Astrocyte (in vitro differentiated cells and primary cell): ENCODE data around the gene CEP41. TPM values are rescaled to one million over a fixed set of nuclear protein-coding genes. Genes with fewer than 3 reads are reported as not detected.
A peak's percentile ranks its signal among the peaks of the same experiment; 100 is the strongest.

Experiments
- DNase-seq: peaks from one replicate; pipeline ENCODE4 v3.0.0-alpha.2; 2010; ENCODE audit warnings: low read depth
- FAIRE-seq: peaks from 2 replicates; lab custom pipeline; 2011; peaks lifted over from hg19 to GRCh38; lab: Jason Lieb, UNC
- H2AFZ ChIP-seq: 2 replicates; pipeline ENCODE4 v1.6.0; 2012; ENCODE audit warnings: low read depth, low read length, inconsistent platforms
- H3K27ac ChIP-seq: 2 replicates; pipeline ENCODE4 v1.5.1; 2011; ENCODE audit warnings: low read depth, low read length, inconsistent platforms
- H3K27me3 ChIP-seq: 2 replicates; pipeline ENCODE4 v1.6.0; 2011; ENCODE audit warnings: low read length, inconsistent platforms; ENCODE audit not compliant: insufficient read depth
- H3K36me3 ChIP-seq: 2 replicates; pipeline ENCODE4 v1.5.1; 2011; ENCODE audit warnings: low read length, inconsistent platforms; ENCODE audit not compliant: insufficient read depth
- H3K4me1 ChIP-seq: 2 replicates; pipeline ENCODE4 v1.5.1; 2011; ENCODE audit warnings: low read length, inconsistent platforms; ENCODE audit not compliant: insufficient read depth
- H3K4me2 ChIP-seq: 2 replicates; pipeline ENCODE4 v1.6.0; 2012; ENCODE audit warnings: low read length, inconsistent platforms
- H3K4me3 ChIP-seq: 2 replicates; pipeline ENCODE4 v1.5.1; 2011; ENCODE audit warnings: low read depth, mild to moderate bottlenecking, low read length, inconsistent platforms; ENCODE audit not compliant: insufficient read depth
- H3K79me2 ChIP-seq: 2 replicates; pipeline ENCODE4 v1.6.0; 2012; ENCODE audit warnings: mild to moderate bottlenecking, low read length, inconsistent platforms; ENCODE audit not compliant: insufficient read depth
- H3K9ac ChIP-seq: 2 replicates; pipeline ENCODE4 v1.6.0; 2012; ENCODE audit warnings: mild to moderate bottlenecking, low read length, inconsistent platforms
- H3K9me3 ChIP-seq: 2 replicates; pipeline ENCODE4 v1.5.1; 2012; ENCODE audit warnings: low read depth, mild to moderate bottlenecking, low read length, inconsistent platforms; ENCODE audit not compliant: insufficient read depth
- H4K20me1 ChIP-seq: 2 replicates; pipeline ENCODE4 v1.6.0; 2012; ENCODE audit warnings: low read length, inconsistent platforms; ENCODE audit not compliant: insufficient read depth
- H3K27ac Mint-ChIP-seq: one replicate; pipeline ENCODE4 v1.8.0; 2021; ENCODE audit warnings: mild to moderate bottlenecking, mixed read lengths; ENCODE audit not compliant: unreplicated experiment
- H3K27me3 Mint-ChIP-seq: one replicate; pipeline ENCODE4 v1.8.0; 2021; ENCODE audit warnings: low read depth, mixed read lengths; ENCODE audit not compliant: unreplicated experiment
- H3K36me3 Mint-ChIP-seq: one replicate; pipeline ENCODE4 v1.8.0; 2021; ENCODE audit warnings: low read depth, mixed read lengths; ENCODE audit not compliant: unreplicated experiment
- H3K4me1 Mint-ChIP-seq: one replicate; pipeline ENCODE4 v1.8.0; 2021; ENCODE audit warnings: low read depth, mixed read lengths; ENCODE audit not compliant: unreplicated experiment
- H3K4me3 Mint-ChIP-seq: one replicate; pipeline ENCODE4 v1.8.0; 2021; ENCODE audit warnings: mild to moderate bottlenecking, moderate library complexity, mixed read lengths; ENCODE audit not compliant: unreplicated experiment
- H3K9me3 Mint-ChIP-seq: one replicate; pipeline ENCODE4 v1.8.0; 2021; ENCODE audit warnings: mild to moderate bottlenecking, mixed read lengths; ENCODE audit not compliant: unreplicated experiment
- EZH2 ChIP-seq: IDR thresholded peaks from 2 replicates; pipeline ENCODE4 v1.6.1; 2012; ENCODE audit warnings: mild to moderate bottlenecking, low read length, inconsistent platforms; ENCODE audit not compliant: insufficient read depth
- total RNA-seq: library from RNA; stranded (reverse); gene quantifications from 2 replicates; pipeline ENCODE4 v1.2.1, GENCODE V29; 2021
- TF ChIP-seq, protein P1 (sequence below): IDR thresholded peaks from 2 replicates; pipeline ENCODE4 v1.5.1; 2011; ENCODE audit warnings: low read depth, mild to moderate bottlenecking, inconsistent platforms, low read length, moderate library complexity; ENCODE audit not compliant: insufficient read depth

The CEP41 gene
- total RNA-seq, 1 donor from 2014 or later: 16.4 TPM

DNA sequence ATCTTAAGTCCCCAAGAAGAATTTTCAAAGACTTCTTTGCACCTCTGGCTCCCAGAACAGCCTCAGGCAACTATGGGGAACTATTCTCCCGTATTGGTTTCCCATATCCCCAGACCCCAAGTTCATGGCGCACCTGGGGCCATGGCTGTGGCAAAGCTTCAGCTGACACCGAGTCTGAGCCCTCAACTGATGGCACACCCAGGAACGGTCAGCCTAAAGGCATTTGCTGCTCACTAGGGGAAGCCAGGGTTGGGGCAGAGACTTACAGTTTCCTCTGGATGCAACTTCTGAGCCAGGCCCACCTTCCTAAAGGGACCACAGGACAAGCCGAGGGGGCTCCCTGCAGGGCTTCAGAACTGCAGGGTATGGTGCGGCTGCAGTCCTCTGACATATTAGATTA lies 74.3 kb downstream of the CEP41 start:
- H3K4me2 ChIP-seq: peak overlapping the region; percentile 66
- no peak overlapping the region for H3K4me3 Mint-ChIP-seq
- TF ChIP-seq EZH2: no peak
- TF ChIP-seq, protein P1, sequence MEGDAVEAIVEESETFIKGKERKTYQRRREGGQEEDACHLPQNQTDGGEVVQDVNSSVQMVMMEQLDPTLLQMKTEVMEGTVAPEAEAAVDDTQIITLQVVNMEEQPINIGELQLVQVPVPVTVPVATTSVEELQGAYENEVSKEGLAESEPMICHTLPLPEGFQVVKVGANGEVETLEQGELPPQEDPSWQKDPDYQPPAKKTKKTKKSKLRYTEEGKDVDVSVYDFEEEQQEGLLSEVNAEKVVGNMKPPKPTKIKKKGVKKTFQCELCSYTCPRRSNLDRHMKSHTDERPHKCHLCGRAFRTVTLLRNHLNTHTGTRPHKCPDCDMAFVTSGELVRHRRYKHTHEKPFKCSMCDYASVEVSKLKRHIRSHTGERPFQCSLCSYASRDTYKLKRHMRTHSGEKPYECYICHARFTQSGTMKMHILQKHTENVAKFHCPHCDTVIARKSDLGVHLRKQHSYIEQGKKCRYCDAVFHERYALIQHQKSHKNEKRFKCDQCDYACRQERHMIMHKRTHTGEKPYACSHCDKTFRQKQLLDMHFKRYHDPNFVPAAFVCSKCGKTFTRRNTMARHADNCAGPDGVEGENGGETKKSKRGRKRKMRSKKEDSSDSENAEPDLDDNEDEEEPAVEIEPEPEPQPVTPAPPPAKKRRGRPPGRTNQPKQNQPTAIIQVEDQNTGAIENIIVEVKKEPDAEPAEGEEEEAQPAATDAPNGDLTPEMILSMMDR: no peak
- no peak overlapping the region for H3K4me3 ChIP-seq
- no peaks in the 10 kb centered on the region for H3K27me3 ChIP-seq
- H3K4me1 Mint-ChIP-seq: peaks cover 44% of the 10 kb centered on the region
- peaks cover 53% of the 10 kb centered on the region for H3K4me1 ChIP-seq
- peak overlapping the region; percentile 91 for H3K27ac ChIP-seq
- H3K9me3 Mint-ChIP-seq: no peaks in the 10 kb centered on the region
- H2AFZ ChIP-seq: no peak overlapping the region
- H3K36me3 Mint-ChIP-seq: no peaks in the 10 kb centered on the region
- H3K36me3 ChIP-seq: no peaks in the 10 kb centered on the region
- no peaks in the 10 kb centered on the region for H3K27me3 Mint-ChIP-seq
- peak overlapping the region; percentile 26 for H3K9ac ChIP-seq
- no peaks in the 10 kb centered on the region for H4K20me1 ChIP-seq
- FAIRE-seq (no peak), DNase-seq (no peak)
- peak overlapping the region; percentile 80 for H3K27ac Mint-ChIP-seq
- H3K9me3 ChIP-seq: no peaks in the 10 kb centered on the region
- no peaks in the 10 kb centered on the region for H3K79me2 ChIP-seq

DNA sequence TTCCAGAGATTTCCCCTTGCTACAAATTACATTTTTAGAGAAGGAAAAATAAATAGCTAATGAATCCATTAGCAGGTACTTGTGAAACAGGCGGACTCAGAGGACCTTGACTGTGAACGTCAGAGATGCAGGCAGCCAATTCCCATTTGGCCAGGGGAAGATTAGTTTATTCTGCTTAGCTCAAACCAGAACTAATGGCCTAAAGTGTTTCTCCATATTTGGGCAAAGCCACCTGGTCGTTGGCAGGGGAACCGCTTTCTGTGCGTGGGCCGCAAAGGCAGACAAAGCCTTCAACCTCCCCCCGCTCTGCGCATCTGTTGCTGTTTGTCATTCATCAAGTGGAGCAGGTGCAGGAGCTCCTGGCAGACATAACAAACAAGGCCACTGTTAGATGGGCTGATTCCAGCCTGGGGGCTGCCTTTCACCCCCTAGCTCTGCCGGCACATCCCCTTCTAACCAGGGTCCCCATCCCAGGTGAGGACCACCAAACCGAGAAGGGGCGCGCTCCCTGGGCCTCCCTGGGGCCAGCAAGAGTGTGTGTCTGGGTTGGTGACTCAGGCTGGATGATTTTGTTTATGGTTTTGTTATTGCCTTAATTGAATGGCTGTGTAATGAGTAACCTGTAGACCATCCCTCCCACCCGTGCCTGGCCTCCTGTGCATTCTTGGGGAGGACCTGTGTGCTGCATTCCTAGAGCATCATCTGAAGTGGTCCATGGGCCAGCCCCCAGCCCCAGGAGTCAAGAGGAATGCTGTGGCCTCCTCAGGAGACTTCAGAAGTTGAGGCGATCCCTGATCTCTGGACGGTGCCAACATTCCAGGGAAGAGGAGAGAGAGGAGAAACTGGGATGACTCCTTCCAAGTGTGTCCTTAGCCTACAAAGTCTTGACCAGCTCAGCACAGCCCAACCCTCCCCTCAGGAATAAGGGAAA lies 75.0 kb downstream of the CEP41 start:
- H3K27ac Mint-ChIP-seq: peak overlapping the region; percentile 80
- no peak for FAIRE-seq
- peaks cover 44% of the 10 kb centered on the region for H3K4me1 Mint-ChIP-seq

More for the DNA sequence above, 75.0 kb downstream of the CEP41 start:
- H3K9ac ChIP-seq: peak overlapping the region; percentile 33
- no peaks in the 10 kb centered on the region for H3K27me3 ChIP-seq
- H3K27me3 Mint-ChIP-seq: no peaks in the 10 kb centered on the region
- no peak overlapping the region for H3K4me3 ChIP-seq
- H3K27ac ChIP-seq: peak overlapping the region; percentile 91
- H3K36me3 ChIP-seq: no peaks in the 10 kb centered on the region
- peak overlapping the region; percentile 66 for H3K4me2 ChIP-seq
- peak; percentile 99 for DNase-seq
- no peaks in the 10 kb centered on the region for H3K79me2 ChIP-seq
- peaks cover 50% of the 10 kb centered on the region for H3K4me1 ChIP-seq
- H3K9me3 ChIP-seq: peaks cover 3% of the 10 kb centered on the region
- H4K20me1 ChIP-seq: no peaks in the 10 kb centered on the region
- H2AFZ ChIP-seq: no peak overlapping the region
- TF ChIP-seq, protein P1: no peak
- TF ChIP-seq EZH2: no peak
- H3K4me3 Mint-ChIP-seq: no peak overlapping the region
- no peaks in the 10 kb centered on the region for H3K9me3 Mint-ChIP-seq
- no peaks in the 10 kb centered on the region for H3K36me3 Mint-ChIP-seq
